GM11168 (cell line): Measurements from ENCODE around the gene PLD5.
"Not testable (repeated sequence)": the region's sequence is repeated elsewhere in the genome, so short reads cannot be mapped to it uniquely, and the experiment has no call there.

Experiments used
- in situ Hi-C: fragments of 300-500 bp; cut with MboI; formaldehyde crosslinking; loops from one replicate; pipeline ENCODE4 v1.12.0; 2022; ENCODE audit warnings: low sequenced_read_pairs; ENCODE audit not compliant: unreplicated experiment

Gene PLD5

DNA sequence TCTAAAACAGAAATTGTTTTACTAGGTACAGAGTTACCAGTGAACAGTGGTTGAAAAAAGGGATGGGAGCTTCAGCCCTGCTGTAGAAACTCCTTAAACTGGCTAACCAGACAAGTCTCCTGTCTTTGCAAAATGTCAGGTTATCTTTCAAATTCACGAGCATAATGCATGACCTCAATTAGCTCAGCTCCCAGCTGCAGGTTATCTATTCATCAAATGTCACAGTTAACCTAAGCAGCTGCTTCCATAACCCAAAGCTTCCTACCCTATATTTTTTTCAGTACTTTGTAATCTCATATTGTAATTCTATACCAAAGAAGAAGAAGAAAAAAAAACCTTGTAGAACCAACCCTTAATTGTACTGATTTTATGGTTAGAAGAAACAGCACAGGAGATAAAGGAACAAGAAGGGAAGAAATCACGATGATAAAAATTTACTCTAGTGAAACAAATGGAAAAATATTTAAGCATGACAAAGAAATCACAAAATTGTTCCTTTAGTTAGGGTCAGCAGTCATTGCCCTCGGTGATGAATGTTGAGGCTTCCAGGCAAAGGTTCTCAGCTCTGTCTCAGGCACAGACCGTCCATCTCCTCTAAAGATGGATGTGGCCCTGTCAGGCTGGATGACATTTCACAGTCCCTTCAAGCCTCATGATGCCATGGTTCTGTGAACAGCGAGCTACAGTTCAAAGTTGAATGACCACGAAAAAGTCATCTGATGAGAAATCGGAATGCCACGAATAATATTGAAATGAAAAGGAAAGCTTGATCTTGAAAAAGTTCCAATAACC is 95.9 kb downstream of the PLD5 start:
- in situ Hi-C loops: no loop called here

DNA sequence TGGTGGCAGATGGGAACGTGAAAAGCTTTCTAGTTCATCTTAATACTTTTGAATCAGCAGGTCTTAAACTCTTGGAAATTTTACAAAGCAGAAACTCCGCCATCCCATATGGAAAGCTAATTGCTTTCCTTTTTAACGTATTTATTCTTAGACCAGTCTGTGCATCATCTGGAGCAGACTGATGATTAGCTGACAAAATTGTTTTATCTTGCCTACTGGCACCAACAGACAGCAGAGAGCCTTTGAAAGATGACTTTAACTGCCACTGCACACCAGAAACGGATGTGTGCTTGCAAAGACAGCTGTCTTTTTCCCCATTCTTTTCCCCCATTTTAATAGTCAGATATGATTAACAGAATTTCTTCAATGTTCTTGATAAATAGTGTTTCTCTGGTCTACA is 97.0 kb downstream of the PLD5 start:
- in situ Hi-C loops: no loop called here

DNA sequence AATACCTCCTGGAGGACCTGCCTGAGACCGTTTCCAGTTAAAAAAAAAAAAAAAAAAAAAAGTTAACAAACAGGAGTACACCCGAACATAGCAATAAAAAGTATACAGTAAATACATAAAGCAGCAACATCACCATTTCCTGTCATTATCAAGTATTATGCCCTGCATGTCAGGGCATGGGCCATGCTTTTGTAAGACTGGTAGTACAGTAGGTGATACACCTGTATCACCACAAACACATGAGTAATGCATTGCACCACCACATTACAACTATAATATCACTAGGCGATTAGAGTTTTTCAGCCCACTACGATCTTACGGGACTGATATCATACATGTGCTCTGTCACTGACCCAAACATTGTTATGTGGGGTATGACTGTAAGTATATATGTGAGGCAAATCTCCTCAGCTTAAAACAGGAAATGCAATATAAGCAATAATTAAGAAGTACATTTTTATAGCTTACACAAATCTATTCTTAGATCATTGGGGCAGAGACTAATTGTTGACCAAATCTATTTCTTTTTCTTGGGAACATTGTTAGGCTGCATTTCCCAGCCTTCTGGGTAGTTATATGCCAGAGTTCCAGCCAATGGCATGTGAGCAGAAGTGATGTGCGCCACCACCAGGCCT is 98.1 kb downstream of the PLD5 start:
- in situ Hi-C loops: no loop called here

DNA sequence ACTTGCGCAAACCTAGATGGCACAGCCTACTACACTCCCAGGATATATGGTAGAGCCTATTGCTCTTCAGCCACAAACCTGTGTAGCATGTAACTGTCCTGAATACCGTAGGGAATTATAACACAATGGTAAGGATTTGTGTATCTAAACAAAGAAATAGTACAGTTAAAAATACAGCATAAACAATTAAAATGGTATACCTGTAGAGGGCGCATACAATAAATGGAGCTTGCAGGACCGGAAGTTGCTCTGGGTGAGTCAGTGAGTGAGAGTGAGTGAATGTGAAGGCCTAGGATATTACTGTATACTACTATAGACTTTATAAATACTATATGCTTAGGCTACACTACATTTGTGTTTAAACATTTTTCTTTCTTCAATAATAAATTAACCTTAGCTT is 99.3 kb downstream of the PLD5 start:
- in situ Hi-C loops: no loop called here

DNA sequence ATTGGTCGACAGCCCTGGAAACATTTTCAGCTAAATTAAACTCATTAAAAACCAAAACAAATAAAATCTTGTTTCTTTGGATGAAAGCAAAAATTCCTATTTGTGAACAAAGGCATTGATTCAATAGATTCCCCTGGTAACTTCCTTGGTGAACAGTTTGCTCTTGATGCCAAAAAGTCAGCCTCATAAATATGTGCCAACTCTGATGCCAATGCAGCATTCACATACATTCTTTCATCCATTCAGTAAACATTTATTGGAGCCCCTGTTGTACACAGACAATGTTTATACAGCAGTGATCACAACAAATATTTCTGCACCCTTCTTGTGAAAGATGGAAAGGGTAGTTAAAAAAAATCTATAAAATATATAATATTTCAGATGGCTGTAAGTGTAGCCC is 107.8 kb downstream of the PLD5 start:
- in situ Hi-C loops: no loop called here

DNA sequence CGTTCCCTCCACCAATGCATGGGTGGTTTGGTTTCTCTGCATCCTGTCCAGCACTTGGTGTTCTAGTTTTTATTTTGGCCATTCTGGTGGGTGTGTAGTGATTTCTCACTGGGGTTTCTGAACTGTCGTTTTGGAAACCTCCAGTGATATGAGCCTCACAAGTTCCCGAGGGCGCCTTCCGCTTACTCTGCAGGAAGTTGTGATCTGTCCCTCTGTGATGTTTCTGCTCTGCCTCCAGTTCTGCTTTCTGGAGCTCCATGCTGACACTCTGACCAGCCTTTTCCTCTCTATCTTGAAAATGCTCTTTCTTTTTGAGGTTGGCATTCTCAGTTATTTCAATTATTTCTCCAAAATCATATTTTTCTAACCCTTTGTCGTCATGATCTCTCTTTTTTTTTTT is 111.6 kb downstream of the PLD5 start:
- in situ Hi-C loops: no loop called here

DNA sequence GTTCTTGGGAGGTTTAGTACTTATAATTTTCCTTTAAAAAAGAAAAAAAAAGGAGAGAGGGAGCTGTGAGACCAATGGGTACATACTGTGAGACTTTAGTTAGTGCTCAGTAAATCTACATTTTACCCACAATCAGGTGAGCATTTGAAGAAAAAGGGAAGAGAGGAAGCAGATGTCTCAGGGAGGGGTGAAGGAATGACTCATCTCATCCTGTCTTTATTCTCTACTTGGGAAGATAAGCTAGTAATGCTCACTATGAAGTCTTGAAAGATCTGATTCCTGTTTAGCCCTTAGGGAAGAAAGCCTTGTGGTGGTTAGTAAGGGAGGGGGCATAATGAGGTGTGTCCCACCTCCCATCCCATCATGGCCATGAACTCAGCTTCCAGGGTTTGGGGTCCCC is 112.6 kb downstream of the PLD5 start:
- in situ Hi-C loops: no loop called here

DNA sequence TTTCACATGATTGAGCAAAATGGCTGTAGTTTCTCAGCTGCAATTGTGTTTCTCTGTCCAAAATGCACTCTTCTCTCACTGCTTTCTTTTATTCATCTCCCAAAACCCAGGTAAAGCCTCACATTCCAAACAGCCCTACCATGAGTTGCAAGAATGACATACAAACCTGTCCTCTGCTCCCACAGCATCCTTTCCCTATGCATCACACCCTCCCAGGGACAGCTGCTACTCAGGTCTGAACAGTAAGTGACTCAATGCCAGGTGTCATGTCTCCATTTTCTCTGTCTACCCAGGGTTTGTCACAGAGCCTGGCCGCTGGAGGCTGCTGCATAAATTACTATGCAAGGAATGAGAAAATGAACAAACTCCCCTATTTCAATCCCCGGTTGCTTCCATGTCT is 118.5 kb downstream of the PLD5 start:
- in situ Hi-C loops: no loop called here

DNA sequence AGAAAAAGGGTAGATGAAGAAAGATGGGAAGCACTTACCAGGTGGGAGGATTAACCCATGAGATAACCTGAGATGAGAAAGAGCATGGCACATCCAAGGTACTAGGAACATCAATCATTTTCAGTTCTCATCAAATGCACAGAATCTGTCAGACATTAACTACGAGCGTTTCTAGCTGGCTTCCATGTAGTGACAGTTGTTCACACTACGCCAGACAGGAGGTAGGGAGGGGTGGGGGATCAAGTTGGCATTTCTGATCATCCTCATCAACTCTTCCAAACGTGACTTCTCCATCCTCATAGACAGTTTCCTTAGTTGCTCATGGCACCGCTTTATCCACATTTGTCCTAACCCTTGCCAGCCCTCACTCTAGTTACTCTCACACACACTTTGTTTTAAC is 120.2 kb downstream of the PLD5 start:
- in situ Hi-C loops: no loop called here

DNA sequence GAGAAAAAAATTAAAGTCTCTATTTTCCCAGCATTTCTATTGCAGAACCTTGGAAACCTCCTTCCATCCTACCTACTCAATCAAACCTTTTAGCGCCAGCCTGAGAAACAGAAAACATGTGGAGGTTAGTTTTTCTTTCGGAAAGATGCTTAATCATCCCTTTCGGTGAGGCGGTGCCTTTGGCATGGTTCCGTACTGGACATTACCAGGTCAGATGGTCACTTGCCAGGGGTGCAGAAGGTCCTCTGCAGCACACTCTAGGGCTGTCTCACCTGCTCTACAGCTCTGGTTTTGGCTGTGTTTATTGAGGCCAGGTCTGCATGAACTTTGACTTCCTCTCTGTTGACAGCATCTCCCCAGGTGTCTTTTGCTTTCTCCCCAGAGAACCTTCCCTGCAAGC is 121.5 kb downstream of the PLD5 start:
- in situ Hi-C loops: no loop called here

DNA sequence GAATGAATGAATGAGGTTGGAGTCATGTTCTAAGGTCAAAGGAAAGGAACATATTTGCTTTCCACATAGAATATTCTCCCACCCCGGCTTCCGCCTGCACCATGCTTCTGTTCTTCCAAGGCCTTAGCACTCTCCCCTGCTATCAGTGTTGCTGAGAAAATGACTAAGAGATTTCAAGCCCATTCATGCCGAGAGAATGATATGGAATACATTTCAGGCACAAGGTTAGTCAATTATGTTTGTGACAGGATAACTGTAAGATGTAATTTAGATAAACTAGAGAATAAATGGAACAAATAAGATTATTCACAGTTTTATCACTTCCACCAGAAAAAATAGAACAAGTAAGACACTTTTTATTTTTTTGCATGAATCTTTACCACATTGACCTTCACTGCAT is 122.6 kb downstream of the PLD5 start:
- in situ Hi-C loops: no loop called here

DNA sequence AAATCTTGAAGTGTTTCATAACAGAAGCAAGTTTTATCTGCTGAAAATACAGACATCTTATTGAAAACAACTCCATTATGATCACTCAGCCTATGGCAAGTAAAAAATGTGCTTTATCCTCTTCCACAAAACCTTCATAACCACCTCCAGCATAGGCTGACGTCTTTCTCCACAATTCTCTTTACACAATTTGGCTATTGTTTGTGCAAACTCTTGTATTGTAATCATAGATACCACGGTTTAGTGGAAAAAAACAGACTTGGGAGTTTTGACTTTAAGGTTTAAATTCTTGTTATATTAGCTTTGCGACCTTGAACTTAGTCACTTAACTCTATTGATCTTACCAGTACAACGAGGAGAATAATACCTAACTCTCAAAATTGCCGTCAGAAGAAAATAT is 126.1 kb downstream of the PLD5 start:
- in situ Hi-C loops: no loop called here

DNA sequence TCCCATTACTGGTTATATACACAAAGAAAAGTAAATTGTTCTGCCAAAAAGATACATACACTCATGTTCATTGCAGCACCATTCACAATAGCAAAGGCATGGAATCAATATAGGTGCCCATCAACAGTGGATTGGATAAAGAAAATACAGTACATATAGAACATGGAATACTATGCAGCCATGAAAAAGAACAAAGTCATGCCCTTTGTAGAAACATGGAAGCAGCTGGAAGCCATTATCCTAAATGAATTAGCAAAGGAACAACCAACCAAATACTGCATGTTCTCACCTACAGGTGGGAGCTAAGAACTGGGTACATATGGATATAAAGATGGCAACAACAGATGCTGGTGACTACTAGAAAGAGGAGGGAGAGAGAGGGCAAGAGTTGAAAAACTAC is 132.6 kb downstream of the PLD5 start:
- in situ Hi-C loops: no loop called here

DNA sequence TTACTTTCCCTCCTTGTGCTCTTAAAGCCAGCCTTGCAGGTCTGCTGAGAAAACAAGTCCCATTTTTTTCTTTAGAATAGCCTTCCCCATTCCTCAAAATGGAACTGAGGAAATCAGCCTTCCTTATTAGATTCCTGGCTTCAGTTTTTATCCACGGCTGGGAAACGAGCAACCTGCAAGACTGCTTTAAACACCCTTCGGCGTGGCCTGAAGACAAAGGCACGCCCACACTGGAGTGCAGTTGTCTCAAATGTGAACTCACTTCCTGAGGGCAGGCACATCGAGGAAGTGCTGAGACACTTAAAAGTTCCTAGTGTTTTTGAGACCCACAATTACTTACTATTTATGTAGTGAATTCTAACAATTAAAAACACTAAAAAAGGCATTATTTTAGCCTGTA is 148.4 kb downstream of the PLD5 start:
- in situ Hi-C loops: not testable (repeated sequence)

DNA sequence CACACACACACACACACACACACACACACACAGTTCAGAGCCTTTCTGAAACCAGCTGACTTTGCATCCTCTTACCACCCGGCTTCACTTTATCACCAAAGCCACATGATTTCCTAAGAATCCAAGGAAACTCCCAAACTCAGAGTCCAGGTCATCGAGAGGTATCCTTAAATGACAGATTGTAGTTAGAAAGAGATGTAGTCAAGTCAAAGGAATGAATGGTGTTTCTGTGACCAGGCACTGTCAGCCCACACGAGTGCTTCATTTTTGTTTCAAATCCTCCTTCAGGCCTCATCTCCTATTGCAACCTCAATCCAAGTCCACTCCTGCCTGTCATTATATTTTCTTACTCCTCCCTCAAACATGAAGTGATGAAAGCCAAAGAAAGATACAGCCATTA is 174.1 kb downstream of the PLD5 start:
- in situ Hi-C loops: not testable (repeated sequence)

DNA sequence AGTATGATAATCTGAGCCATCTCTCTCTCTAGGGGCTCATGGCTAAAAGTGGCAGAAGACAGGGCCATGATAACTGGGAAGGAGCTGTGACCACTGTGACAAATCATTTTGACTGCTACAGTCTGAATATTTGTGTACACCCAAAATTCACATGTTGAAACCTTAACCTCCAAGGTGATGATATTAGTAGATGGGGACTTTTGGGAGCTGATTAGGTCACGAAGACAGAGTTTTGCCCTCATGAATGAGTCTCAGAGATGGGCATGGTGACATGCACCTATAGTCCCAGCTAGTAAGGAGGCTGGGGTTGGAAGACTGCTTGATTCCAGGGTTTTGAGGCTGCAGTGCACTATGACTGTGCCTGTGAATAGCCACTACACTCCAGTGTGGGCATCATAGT is 174.9 kb downstream of the PLD5 start:
- in situ Hi-C loops: no loop called here

DNA sequence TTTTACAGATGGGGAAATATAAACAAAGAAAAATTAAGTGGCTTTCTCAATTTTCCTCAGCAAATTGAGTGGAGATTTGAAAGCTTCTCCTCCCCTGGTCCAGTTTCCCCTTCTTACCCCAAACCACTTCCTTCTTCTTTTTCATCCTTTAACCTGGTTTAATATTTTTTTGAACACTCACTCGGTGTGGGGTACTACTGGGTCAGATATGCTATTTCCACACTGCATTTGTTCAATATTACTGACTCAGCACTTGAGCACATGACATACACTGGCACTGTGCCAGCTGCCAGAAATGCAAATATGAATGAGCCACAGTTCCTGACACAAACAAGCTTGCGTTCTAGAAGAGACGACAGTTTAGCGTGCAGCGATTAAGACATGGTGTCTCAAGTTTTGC is 193.6 kb downstream of the PLD5 start:
- in situ Hi-C loops: not testable (repeated sequence)

DNA sequence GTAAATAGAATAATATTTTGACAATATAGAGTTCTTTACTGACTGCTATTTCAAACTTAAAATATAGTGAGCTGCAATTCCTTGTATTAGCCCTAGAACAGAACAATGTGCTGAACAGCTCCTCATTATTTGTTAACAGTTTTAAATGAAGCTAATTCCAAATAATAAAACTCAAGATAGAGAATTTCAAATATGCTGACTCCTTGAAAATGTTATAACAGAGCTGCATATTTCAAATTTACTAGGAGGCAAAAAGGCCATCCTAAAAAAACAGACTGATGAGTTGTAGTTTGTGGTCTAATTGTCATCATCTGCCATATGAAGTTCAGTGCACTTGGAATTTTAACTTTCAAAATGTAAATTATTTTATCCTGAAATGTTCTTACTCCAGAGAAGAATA is 197.1 kb downstream of the PLD5 start:
- in situ Hi-C loops: not testable (repeated sequence)

DNA sequence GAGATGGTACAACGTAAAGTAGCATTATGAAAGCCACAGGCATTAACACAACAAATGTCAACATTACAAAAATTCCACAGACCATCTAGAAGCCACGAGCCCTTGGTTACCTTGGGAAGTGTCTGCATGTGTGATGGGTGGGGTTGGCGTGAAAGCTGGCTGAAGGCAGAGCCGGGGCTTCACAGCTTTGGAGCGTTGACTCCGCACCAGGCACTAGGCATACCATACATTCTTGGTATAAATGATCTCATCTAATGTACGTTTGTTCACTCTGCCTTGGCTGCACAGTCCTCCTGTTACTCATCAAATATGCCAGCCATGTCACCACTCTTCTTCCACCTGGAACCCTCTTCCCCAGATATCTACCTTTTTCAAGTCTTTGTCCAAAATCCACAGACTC is 202.5 kb downstream of the PLD5 start:
- in situ Hi-C loops: not testable (repeated sequence)

DNA sequence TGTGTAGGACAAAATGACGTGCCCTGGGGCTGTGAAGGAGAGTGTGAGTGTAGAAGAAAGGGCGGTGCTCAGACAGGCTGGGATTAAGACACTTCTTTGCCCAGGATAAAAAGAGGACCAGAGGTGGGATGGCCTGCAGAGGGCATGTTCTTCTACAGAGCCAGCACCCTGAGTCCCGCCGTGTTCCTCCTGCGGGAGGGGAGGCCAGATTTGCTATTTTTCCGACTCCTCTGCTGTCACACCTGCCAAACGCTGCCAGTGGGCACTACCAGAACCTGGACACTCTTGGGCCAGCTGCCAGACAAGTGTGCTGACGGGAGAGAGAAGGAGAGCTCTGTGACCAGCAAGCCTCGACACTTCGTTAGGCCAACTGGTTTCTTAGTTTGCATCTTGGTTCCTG is 206.4 kb downstream of the PLD5 start:
- in situ Hi-C loops: no loop called here

DNA sequence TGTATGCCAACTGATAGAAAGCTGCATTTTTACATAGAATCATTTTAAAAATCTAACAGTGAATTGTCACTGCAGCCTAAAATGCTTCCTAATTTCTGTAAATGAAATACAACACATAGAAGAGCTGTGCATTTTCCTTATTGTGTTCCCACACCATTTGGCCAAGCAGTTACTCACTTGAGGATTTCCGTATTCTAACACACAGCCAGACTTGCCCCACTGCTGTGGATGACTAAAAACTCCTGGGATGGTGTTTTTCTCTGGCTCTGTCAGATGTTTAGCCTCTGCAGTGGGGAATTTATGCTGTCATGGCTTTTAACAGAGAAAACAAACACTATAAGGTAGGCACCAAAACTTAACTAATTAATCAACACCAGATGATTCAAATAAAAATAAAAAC is 209.6 kb downstream of the PLD5 start:
- in situ Hi-C loops: not testable (repeated sequence)

DNA sequence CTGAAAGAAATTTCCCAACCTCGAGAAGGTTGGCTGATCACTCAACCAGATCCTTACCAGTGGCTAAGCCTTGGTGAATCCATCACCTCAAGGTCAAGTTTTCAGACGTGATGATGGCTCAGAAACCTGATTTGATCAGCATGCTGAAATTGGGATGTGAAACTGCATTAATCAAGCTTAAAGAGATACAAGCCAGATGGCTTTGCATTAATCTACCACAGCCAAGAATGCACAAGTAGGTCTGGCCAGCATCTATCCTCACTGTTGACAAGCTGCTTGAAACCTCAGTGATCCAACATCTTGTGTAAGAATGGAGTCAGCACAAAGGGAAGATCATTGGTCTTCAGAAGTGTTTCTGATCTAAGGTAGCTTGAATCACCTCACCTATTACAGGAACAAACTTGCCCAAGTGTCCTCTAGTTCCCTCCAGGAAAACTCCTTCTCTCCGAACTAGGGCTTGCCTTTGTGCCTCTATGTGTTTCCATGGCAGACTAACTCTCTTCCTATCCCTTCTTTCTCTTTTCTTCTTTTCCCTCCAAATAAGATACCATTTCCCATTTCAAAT is 210.3 kb downstream of the PLD5 start:
- in situ Hi-C loops: not testable (repeated sequence)
